HCT116 (cell line): ENCODE measurements around the gene MTHFD1L.

Source experiments
- EGR1 ChIP-seq: IDR thresholded peaks from 2 replicates; pipeline ENCODE4 v1.6.1; 2012; ENCODE audit warnings: low read depth
- ELF1 ChIP-seq: IDR thresholded peaks from 2 replicates; pipeline ENCODE4 v1.6.1; 2012; ENCODE audit warnings: low read depth, borderline replicate concordance
- EZH2 ChIP-seq: fragments of 200-600 bp; sonication (generic); IDR thresholded peaks from 2 replicates; pipeline ENCODE4 v1.6.1; 2017; ENCODE audit warnings: antibody characterized with exemption, mixed run types
- EZH2phosphoT487 ChIP-seq: fragments of 200-600 bp; IDR thresholded peaks from 2 replicates; pipeline ENCODE4 v1.6.1; 2018; ENCODE audit warnings: antibody characterized with exemption, borderline replicate concordance
- JUND ChIP-seq: IDR thresholded peaks from 2 replicates; pipeline ENCODE4 v1.6.1; 2012
- POLR2A ChIP-seq: IDR thresholded peaks from 2 replicates; pipeline ENCODE4 v1.7.0; 2011; ENCODE audit warnings: borderline replicate concordance; ENCODE audit not compliant: insufficient read depth, insufficient read length; ENCODE audit errors: extremely low read depth
- POLR2AphosphoS5 ChIP-seq: IDR thresholded peaks from 2 replicates; pipeline ENCODE4 v1.6.1; 2011; ENCODE audit warnings: mild to moderate bottlenecking, low read depth, low read length, moderate library complexity
- TCF7L2 ChIP-seq: IDR thresholded peaks from 2 replicates; pipeline ENCODE4 v1.7.0; 2011; ENCODE audit warnings: borderline replicate concordance, inconsistent platforms; ENCODE audit not compliant: insufficient read depth, insufficient read length; ENCODE audit errors: extremely low read depth
- YY1 ChIP-seq: IDR thresholded peaks from 2 replicates; pipeline ENCODE4 v1.6.1; 2011; ENCODE audit warnings: low read length, low read depth, moderate library complexity, mild to moderate bottlenecking; ENCODE audit not compliant: insufficient replicate concordance; ENCODE audit errors: extremely low read depth
- TF ChIP-seq, protein P1 (sequence below), 3 experiments: fragments of 200-600 bp in 1 of 3; sonication (generic) in 1 of 3; IDR thresholded peaks in 2 of 3; conservative IDR thresholded peaks in 1 of 3; 2 replicates each; pipeline ENCODE4 v1.5.1; 2012 to 2017; ENCODE audit warnings: low read depth in 2 of 3, low read length in 2 of 3, antibody characterized with exemption in 1 of 3, borderline replicate concordance in 1 of 3, control low read depth in 1 of 3, mild to moderate bottlenecking in 1 of 3, mixed read lengths in 1 of 3, mixed run types in 1 of 3, moderate library complexity in 1 of 3; ENCODE audit not compliant: insufficient read depth in 1 of 3
- TF ChIP-seq, protein P2 (sequence below): IDR thresholded peaks from 2 replicates; pipeline ENCODE4 v1.6.1; 2012
- TF ChIP-seq, protein P3 (sequence below): IDR thresholded peaks from 2 replicates; pipeline ENCODE4 v1.6.1; 2012; ENCODE audit warnings: low read depth
- TF ChIP-seq, protein P4 (sequence below): IDR thresholded peaks from 2 replicates; pipeline ENCODE4 v1.6.1; 2011; ENCODE audit warnings: mild to moderate bottlenecking, low read length, moderate library complexity; ENCODE audit not compliant: insufficient replicate concordance; ENCODE audit errors: extremely low read depth
- TF ChIP-seq, protein P5 (sequence below): IDR thresholded peaks from 2 replicates; pipeline ENCODE4 v1.6.1; 2012

DNA sequence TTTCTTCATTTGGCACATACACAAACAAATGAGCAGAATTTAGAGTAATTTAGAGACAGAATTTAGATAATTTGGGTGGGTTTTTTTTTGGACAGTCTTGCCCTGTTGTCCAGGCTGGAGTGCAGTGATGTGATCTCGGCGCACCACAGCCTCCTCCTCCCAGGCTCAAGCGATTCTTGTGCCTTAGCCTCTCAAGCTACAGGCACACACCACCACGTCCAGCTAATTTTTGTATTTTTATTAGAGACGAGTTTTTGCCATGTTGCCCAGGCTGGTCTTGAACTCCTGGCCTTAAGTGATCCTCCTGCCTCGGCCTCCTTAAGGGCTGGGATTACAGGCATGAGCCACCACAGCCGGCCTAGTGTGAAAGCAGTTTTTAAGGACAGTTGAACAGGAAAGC is 127.8 kb downstream of the MTHFD1L start:
- TF ChIP-seq, protein P1, sequence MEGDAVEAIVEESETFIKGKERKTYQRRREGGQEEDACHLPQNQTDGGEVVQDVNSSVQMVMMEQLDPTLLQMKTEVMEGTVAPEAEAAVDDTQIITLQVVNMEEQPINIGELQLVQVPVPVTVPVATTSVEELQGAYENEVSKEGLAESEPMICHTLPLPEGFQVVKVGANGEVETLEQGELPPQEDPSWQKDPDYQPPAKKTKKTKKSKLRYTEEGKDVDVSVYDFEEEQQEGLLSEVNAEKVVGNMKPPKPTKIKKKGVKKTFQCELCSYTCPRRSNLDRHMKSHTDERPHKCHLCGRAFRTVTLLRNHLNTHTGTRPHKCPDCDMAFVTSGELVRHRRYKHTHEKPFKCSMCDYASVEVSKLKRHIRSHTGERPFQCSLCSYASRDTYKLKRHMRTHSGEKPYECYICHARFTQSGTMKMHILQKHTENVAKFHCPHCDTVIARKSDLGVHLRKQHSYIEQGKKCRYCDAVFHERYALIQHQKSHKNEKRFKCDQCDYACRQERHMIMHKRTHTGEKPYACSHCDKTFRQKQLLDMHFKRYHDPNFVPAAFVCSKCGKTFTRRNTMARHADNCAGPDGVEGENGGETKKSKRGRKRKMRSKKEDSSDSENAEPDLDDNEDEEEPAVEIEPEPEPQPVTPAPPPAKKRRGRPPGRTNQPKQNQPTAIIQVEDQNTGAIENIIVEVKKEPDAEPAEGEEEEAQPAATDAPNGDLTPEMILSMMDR (IDR thresholded peaks at IDR 0.05 in 2 of 3, conservative IDR thresholded peaks at IDR 0.05 in 1 of 3; ENCODE audit: borderline replicate concordance in 1 of 3, insufficient read depth in 1 of 3, low read depth in 2 of 3, low read length in 2 of 3), result no peak
- TF ChIP-seq, protein P2, sequence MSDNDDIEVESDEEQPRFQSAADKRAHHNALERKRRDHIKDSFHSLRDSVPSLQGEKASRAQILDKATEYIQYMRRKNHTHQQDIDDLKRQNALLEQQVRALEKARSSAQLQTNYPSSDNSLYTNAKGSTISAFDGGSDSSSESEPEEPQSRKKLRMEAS, result no peak
- TF ChIP-seq POLR2A (no peak), JUND (no peak), POLR2AphosphoS5 (no peak), TCF7L2 (no peak), ELF1 (no peak), EZH2 (no peak), EGR1 (no peak), YY1 (no peak), EZH2phosphoT487 (no peak)
- TF ChIP-seq, protein P3, sequence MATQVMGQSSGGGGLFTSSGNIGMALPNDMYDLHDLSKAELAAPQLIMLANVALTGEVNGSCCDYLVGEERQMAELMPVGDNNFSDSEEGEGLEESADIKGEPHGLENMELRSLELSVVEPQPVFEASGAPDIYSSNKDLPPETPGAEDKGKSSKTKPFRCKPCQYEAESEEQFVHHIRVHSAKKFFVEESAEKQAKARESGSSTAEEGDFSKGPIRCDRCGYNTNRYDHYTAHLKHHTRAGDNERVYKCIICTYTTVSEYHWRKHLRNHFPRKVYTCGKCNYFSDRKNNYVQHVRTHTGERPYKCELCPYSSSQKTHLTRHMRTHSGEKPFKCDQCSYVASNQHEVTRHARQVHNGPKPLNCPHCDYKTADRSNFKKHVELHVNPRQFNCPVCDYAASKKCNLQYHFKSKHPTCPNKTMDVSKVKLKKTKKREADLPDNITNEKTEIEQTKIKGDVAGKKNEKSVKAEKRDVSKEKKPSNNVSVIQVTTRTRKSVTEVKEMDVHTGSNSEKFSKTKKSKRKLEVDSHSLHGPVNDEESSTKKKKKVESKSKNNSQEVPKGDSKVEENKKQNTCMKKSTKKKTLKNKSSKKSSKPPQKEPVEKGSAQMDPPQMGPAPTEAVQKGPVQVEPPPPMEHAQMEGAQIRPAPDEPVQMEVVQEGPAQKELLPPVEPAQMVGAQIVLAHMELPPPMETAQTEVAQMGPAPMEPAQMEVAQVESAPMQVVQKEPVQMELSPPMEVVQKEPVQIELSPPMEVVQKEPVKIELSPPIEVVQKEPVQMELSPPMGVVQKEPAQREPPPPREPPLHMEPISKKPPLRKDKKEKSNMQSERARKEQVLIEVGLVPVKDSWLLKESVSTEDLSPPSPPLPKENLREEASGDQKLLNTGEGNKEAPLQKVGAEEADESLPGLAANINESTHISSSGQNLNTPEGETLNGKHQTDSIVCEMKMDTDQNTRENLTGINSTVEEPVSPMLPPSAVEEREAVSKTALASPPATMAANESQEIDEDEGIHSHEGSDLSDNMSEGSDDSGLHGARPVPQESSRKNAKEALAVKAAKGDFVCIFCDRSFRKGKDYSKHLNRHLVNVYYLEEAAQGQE, result no peak
- TF ChIP-seq, protein P4, sequence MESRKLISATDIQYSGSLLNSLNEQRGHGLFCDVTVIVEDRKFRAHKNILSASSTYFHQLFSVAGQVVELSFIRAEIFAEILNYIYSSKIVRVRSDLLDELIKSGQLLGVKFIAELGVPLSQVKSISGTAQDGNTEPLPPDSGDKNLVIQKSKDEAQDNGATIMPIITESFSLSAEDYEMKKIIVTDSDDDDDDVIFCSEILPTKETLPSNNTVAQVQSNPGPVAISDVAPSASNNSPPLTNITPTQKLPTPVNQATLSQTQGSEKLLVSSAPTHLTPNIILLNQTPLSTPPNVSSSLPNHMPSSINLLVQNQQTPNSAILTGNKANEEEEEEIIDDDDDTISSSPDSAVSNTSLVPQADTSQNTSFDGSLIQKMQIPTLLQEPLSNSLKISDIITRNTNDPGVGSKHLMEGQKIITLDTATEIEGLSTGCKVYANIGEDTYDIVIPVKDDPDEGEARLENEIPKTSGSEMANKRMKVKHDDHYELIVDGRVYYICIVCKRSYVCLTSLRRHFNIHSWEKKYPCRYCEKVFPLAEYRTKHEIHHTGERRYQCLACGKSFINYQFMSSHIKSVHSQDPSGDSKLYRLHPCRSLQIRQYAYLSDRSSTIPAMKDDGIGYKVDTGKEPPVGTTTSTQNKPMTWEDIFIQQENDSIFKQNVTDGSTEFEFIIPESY, result no peak
- TF ChIP-seq, protein P5, sequence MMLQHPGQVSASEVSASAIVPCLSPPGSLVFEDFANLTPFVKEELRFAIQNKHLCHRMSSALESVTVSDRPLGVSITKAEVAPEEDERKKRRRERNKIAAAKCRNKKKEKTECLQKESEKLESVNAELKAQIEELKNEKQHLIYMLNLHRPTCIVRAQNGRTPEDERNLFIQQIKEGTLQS, result no peak
